Uterus (tissue), 2 donors: ENCODE measurements around the gene ZNF627.

ENCODE experiments used
- POLR2A ChIP-seq, 2 donors: fragments of 450-650 bp; IDR thresholded peaks; one replicate each; pipeline ENCODE4 v1.6.1; 2016; ENCODE audit warnings: antibody characterized with exemption in 2 of 2, mild to moderate bottlenecking in 1 of 2, moderate library complexity in 1 of 2
- TF ChIP-seq, protein P1 (sequence below), 4 experiments: fragments of 200-600 bp in 2 of 4; fragments of 450-650 bp in 2 of 4; sonication (generic) in 2 of 4; IDR thresholded peaks; one replicate each; pipeline ENCODE4 v1.5.1; 2016 to 2019; ENCODE audit warnings: antibody characterized with exemption in 4 of 4, mild to moderate bottlenecking in 2 of 4, moderate library complexity in 1 of 4

DNA sequence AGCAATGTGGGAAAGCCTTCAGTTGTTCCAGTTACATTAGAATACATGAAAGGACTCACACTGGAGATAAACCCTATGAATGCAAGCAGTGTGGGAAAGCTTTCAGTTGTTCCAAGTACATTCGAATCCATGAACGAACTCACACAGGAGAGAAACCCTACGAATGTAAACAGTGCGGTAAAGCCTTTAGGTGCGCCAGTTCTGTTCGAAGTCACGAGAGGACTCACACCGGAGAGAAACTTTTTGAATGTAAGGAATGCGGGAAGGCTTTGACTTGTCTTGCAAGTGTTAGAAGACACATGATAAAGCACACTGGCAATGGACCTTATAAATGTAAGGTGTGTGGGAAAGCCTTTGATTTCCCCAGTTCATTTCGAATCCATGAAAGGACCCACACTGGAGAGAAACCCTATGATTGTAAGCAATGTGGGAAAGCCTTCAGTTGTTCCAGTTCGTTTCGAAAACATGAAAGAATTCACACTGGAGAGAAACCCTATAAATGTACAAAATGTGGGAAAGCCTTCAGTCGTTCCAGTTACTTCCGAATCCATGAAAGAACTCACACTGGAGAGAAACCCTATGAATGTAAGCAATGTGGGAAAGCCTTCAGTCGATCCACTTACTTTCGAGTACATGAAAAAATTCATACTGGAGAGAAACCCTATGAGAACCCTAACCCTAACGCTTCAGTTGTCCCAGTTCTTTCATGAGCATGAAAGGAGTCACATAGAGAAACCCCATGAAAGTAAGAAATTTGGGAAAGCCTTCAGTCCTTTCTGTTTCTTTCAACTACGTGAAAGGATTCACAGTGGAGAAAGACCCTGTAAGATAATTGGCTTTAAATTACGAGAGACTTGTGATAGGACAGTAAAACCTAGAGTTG is 20.1 kb downstream of the ZNF627 start:
- TF ChIP-seq, protein P1, sequence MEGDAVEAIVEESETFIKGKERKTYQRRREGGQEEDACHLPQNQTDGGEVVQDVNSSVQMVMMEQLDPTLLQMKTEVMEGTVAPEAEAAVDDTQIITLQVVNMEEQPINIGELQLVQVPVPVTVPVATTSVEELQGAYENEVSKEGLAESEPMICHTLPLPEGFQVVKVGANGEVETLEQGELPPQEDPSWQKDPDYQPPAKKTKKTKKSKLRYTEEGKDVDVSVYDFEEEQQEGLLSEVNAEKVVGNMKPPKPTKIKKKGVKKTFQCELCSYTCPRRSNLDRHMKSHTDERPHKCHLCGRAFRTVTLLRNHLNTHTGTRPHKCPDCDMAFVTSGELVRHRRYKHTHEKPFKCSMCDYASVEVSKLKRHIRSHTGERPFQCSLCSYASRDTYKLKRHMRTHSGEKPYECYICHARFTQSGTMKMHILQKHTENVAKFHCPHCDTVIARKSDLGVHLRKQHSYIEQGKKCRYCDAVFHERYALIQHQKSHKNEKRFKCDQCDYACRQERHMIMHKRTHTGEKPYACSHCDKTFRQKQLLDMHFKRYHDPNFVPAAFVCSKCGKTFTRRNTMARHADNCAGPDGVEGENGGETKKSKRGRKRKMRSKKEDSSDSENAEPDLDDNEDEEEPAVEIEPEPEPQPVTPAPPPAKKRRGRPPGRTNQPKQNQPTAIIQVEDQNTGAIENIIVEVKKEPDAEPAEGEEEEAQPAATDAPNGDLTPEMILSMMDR (IDR thresholded peaks at IDR 0.05), result no peak
- no peak for TF ChIP-seq POLR2A (IDR thresholded peaks at IDR 0.05)
